Erythroblast (primary cell): Measurements from ENCODE around the gene USP17L29.
"Not testable (repeated sequence)": the region's sequence is repeated elsewhere in the genome, so short reads cannot be mapped to it uniquely, and the experiment has no call there.

ENCODE experiments used
- GATA1 ChIP-seq: IDR thresholded peaks from 2 replicates; pipeline ENCODE4 v1.6.1; 2011; ENCODE audit warnings: low read depth, mild to moderate bottlenecking, control low read depth, low read length, moderate library complexity
- POLR2A ChIP-seq: IDR thresholded peaks from 2 replicates; pipeline ENCODE4 v1.6.1; 2011; ENCODE audit warnings: mild to moderate bottlenecking, low read length

- not testable (repeated sequence) for TF ChIP-seq POLR2A, GATA1
Observed at GRCh38 chr4:9343848-9344247, 9.6 kb upstream of the USP17L29 start, which contains the start of gene USP17L27.
